ENCODE results near the gene VSTM4. TPM values are rescaled to one million over a fixed set of nuclear protein-coding genes. Genes with fewer than 3 reads are reported as not detected.

Gene VSTM4
- total and polyA plus RNA-seq, 2 of the 4 experiments (the other 2 are of a cell fraction) = 2.4 to 2.9 TPM

DNA sequence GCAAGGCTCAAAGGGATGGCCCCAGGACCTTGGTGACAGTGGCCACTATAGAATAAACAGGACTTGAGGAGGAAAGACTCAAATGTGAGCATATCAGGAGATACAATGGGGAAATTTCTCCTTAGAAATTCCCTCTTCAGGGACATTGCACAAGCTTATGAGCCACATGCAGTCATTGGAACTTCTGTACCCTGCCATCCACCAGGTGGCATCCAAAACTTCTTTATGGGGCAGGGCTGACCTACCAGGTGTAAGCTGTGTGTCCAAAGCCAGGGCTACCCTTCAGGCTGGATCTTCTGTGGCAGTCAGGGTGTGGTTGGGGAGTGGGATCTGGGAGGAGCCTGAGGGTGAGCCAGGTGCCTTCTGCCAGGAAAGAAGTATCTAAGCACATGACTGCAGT lies 139.1 kb downstream of the VSTM4 start:
- H2AK5ac ChIP-seq (ENCODE audit: low read depth, low read length) = no peak overlapping the region
- no peaks in the 10 kb centered on the region for H3K79me1 ChIP-seq (ENCODE audit: low read depth in 1 of 2, low read length in 2 of 2)
- no peak overlapping the region for H3K4ac ChIP-seq (ENCODE audit: low read depth, low read length)
- dilution Hi-C loops (cut with HindIII; ENCODE audit: low sequenced_read_pairs, unreplicated experiment) = no loop called here
- H4K5ac ChIP-seq (ENCODE audit: low read depth, low read length) = no peak overlapping the region
- no peak overlapping the region for H3K27ac ChIP-seq (ENCODE audit: insufficient read depth, low read length)
- DNase-seq = peak; percentile 4
- H3K4me1 ChIP-seq (ENCODE audit: control insufficient read depth, insufficient read depth, low read length) = no peaks in the 10 kb centered on the region
- H3K18ac ChIP-seq (ENCODE audit: low read depth, low read length) = no peak overlapping the region
- ChIA-PET CTCF (interaction anchor here (0.7 to 1.1 kb wide), 3 partner anchors 144 to 536 kb away, joined by 3 to 4 read pairs (median 3); no protein-coding TSS in a partner anchor), POLR2A (ENCODE audit: unreplicated experiment) (no interaction called here)
- H3K56ac ChIP-seq (ENCODE audit: extremely low read depth, insufficient read depth, low read length) = no peak overlapping the region
- H2BK20ac ChIP-seq (ENCODE audit: low read depth, low read length) = no peak overlapping the region
- no peak overlapping the region for H2BK5ac ChIP-seq (ENCODE audit: low read depth, low read length, poor library complexity, severe bottlenecking)
- peaks cover 20% of the 10 kb centered on the region for H3K27me3 ChIP-seq (ENCODE audit: control insufficient read depth, insufficient read depth, low read length)
- no peaks in the 10 kb centered on the region for H4K20me1 ChIP-seq (ENCODE audit: insufficient read depth, low read length)
- in situ Hi-C loops (cut with MboI; ENCODE audit: low sequenced_read_pairs) = loop anchor here (5.0 kb wide), 1 partner anchor 536 kb away; no protein-coding TSS in a partner anchor
- no peak overlapping the region for H3K4me3 ChIP-seq (ENCODE audit: insufficient read depth, low read depth, low read length)
- no peaks in the 10 kb centered on the region for H3K9me1 ChIP-seq (ENCODE audit: insufficient read depth, low read length)
- H2BK15ac ChIP-seq (ENCODE audit: low read depth, low read length) = no peak overlapping the region
- no peak overlapping the region for H2BK120ac ChIP-seq (ENCODE audit: low read depth, low read length)
- no peak overlapping the region for H3K23ac ChIP-seq (ENCODE audit: low read depth, low read length)
- H3K36me3 ChIP-seq (ENCODE audit: control insufficient read depth, insufficient read depth, low read length) = no peaks in the 10 kb centered on the region
- no peak overlapping the region for H4K91ac ChIP-seq (ENCODE audit: insufficient read depth, low read depth, low read length)
- no peak overlapping the region for H2AFZ ChIP-seq (replicated peaks; ENCODE audit: low read length, poor library complexity)
- no peak overlapping the region for H2AK9ac ChIP-seq (replicated peaks; ENCODE audit: low read depth, low read length, poor library complexity)
- no peak overlapping the region for H3K9ac ChIP-seq (ENCODE audit: low read depth, low read length)
- intact Hi-C loops (cut with micrococcal nuclease) = loop anchor here (10.0 kb wide), 1 partner anchor 311 kb away; no protein-coding TSS in a partner anchor
- ATAC-seq (ENCODE audit: low read depth) = peak; percentile 53
- no peak overlapping the region for H4K8ac ChIP-seq (ENCODE audit: low read depth in 2 of 2, low read length in 2 of 2)
- H3K4me2 ChIP-seq (ENCODE audit: low read depth, low read length) = no peak overlapping the region
- no peak overlapping the region for H3K14ac ChIP-seq (replicated peaks; ENCODE audit: low read depth, low read length)
- no peaks in the 10 kb centered on the region for H3K9me3 ChIP-seq (ENCODE audit: control insufficient read depth, insufficient read depth, low read length)
- TF ChIP-seq NFE2L2 (IDR thresholded peaks at IDR 0.05; ENCODE audit: low read depth, low read length) (no peak), MAFK (IDR thresholded peaks at IDR 0.05; ENCODE audit: low read depth, low read length) (no peak), CTCF (conservative IDR thresholded peaks at IDR 0.05; ENCODE audit: low read depth, low read length) (0 out of 2 replicates have a peak, but pooled peaks have one; percentile 17), RAD21 (IDR thresholded peaks at IDR 0.05; ENCODE audit: low read length) (peak; percentile 31), BHLHE40 (IDR thresholded peaks at IDR 0.05; ENCODE audit: low read depth, low read length) (no peak), RFX5 (IDR thresholded peaks at IDR 0.05; ENCODE audit: low read depth, low read length) (no peak), SMC3 (IDR thresholded peaks at IDR 0.05; ENCODE audit: low read depth, low read length) (peak; percentile 22; the same call in 1 of the 2 replicates)
- BruUV-seq (replicated peaks) = no TSS peak
